Measurements from ENCODE around the gene SPRING1. TPM values are rescaled to one million over a fixed set of nuclear protein-coding genes. Genes with fewer than 3 reads are reported as not detected.

The SPRING1 gene
- total RNA-seq, 2 donors from 2014 or later = 20.2 to 32.4 TPM

DNA sequence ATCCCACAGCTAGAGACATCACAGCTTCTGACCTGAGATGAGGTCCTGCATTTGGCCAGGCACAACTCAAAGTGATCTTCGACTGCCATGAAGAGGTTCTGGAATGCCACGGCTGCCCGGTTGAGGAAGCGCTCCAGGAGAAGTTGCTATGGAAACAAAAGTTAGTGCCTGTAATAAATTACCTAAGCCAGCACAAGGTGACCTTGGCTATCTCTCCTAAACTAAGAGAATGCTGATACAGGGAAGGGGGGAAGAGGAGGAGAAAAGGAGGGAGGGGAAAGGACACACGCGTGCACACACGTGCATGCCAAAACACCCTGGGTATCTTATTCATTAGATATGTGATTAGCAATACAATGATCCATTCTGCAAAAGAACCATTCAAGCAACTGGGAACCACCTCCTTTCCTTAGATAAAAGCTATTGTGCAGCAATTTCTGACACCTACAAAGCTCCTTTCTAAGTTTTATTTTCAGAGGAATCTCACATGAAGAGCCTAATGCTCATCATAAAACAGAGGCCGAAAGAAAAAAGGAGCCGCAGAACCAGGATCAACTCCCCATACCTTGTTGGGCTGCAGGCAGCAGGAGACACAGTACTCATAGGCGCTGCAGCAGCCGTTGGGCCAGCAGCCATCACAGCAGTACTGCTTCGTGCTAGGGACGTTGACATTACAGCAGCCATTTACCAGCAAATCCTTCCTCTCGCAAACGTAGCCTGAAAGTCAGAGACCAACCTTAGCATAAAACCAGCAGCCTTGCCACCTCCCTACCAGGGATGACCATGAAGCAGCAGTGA lies 17.9 kb downstream of the SPRING1 start:
- peak overlapping the region in 1 of 2 donors; percentile 12 for H3K27ac Mint-ChIP-seq

GRCh38 chr12:116718655-116719454 lies 19.0 kb downstream of the SPRING1 start:
- peak overlapping the region in 1 of 2 donors; percentile 45 for H3K27ac Mint-ChIP-seq
- ATAC-seq (no peak), DNase-seq (ENCODE audit: low spot score in 2 of 2) (no peak)
- H3K9me3 Mint-ChIP-seq = no peaks in the 10 kb centered on the region
- peaks cover 0 to 5% of the 10 kb centered on the region in 2 donors for H3K36me3 Mint-ChIP-seq

More for the DNA sequence above, 17.9 kb downstream of the SPRING1 start:
- DNase-seq (ENCODE audit: low spot score in 2 of 2) (no peak), ATAC-seq (no peak)
- Mint-ChIP-seq H3K9me3 (no peaks in the 10 kb centered on the region), H3K36me3 (peaks cover 0 to 5% of the 10 kb centered on the region in 2 donors)

DNA sequence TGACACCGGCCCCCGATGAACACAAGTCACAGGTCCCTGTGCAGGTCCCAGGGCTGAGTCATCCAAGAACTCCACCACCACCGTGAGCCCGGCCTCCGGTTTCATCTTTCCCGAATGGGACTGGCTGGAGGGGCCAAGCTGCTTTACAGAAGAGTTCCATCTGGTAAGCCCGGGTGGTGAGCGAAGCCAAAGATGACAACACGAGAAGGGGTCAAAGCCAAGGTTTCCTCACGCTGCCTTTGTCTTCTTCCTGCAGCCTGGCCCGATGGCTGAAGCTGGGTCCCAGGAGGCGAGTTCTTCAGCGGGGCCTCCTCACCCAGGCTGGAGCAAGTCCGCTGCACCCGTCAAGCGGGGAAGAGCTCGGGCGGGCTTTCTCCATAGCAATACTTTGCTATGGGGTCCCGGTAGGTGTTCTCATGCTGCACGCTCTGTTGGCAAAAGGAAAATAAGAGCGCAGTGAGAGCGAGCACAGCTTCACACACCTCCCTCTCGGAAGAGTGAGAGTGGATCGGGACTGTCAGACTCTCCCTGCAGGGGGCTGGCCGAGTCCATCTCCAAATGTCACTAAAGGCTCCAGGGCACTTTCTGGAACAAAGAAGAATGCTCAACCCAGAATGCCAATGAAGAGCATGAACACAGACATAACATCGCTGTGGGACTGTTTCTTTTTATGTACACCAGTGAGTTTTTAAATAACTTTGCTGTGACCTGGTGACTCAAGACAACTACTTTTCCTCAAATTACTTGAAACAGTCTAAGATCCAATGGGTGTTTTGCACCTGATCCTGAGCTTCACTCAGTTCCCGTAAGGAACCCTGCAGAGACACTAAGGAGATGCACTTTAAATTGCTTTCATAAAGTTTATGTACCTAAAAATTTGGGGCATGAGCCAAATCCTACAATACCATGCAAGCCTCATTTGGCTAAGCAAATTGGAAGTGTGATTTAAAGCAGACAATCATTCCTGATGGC lies 20.1 kb downstream of the SPRING1 start:
- no peaks in the 10 kb centered on the region for H3K9me3 Mint-ChIP-seq
- peaks cover 0 to 5% of the 10 kb centered on the region in 2 donors for H3K36me3 Mint-ChIP-seq
- peak overlapping the region in 1 of 2 donors; percentile 39 for H3K27ac Mint-ChIP-seq
- DNase-seq (ENCODE audit: low spot score in 2 of 2) (no peak), ATAC-seq (no peak)

- DNase-seq (ENCODE audit: low spot score in 2 of 2) (no peak), ATAC-seq (no peak)
- Mint-ChIP-seq H3K36me3 (peaks cover 0 to 5% of the 10 kb centered on the region in 2 donors), H3K27ac (no peak overlapping the region), H3K9me3 (no peaks in the 10 kb centered on the region)
Observed at GRCh38 chr12:116714175-116714574, 23.7 kb downstream of the SPRING1 start.

GRCh38 chr12:116713527-116713926 lies 24.3 kb downstream of the SPRING1 start:
- Mint-ChIP-seq H3K36me3 (peaks cover 0 to 5% of the 10 kb centered on the region in 2 donors), H3K9me3 (no peaks in the 10 kb centered on the region), H3K27ac (no peak overlapping the region)
- no peak for DNase-seq (ENCODE audit: low spot score in 2 of 2)
- ATAC-seq = no peak

DNA sequence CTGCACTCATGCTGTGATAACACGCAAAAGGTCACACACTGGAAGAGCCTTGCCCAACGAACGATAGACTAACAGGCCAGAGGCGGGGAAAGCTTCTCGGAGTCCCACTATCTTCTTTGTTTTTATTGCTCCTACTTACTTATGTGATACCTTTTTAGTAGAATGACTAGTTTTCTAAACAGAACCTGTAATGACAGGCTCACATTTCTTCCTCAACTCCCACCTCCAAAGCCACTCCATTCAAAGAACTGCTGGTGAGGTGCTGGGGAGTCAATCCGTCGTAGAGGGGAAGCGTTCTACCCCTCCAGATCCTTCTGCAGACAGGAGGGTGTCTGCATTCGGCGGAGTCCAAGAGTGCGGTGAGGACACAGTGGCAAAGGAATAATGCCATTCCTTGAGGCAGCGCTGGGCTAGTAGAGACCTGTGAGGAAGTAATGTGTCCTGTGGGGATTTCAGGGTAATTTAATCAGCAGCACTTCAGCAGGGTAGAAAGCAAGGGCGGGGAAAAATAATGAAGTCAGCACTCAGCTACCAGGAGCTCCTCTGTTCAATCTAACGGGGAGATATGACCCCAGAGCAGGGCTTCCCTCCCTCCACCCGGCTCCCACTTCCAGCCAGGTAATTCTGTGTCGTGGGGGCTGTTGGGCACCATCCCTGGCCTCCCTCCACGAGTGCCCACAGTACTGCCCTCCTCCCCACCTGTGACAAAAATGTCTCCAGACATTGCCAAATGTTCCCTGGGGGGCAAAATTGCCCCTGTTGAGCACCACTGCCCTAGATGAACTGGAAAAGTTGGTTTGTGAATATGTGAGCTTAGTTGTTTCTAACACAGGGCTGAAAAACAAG lies 25.2 kb downstream of the SPRING1 start:
- no peak for ATAC-seq
- peaks cover 0 to 5% of the 10 kb centered on the region in 2 donors for H3K36me3 Mint-ChIP-seq
- peak overlapping the region in 1 of 2 donors; percentile 41 for H3K27ac Mint-ChIP-seq
- DNase-seq (ENCODE audit: low spot score in 2 of 2) = no peak
- H3K9me3 Mint-ChIP-seq = no peaks in the 10 kb centered on the region

GRCh38 chr12:116710370-116711150 lies 27.3 kb downstream of the SPRING1 start:
- ATAC-seq (no peak), DNase-seq (ENCODE audit: low spot score in 2 of 2) (no peak)
- Mint-ChIP-seq H3K36me3 (no peaks in the 10 kb centered on the region), H3K27ac (no peak overlapping the region), H3K9me3 (no peaks in the 10 kb centered on the region)

- ATAC-seq (no peak), DNase-seq (ENCODE audit: low spot score in 2 of 2) (no peak)
- no peak overlapping the region for H3K27ac Mint-ChIP-seq
- H3K9me3 Mint-ChIP-seq = no peaks in the 10 kb centered on the region
- H3K36me3 Mint-ChIP-seq = no peaks in the 10 kb centered on the region
Observed at GRCh38 chr12:116709768-116710167, 28.1 kb downstream of the SPRING1 start.

- peak; percentile 70 to 82 for ATAC-seq
- no peaks in the 10 kb centered on the region for H3K36me3 Mint-ChIP-seq
- H3K27ac Mint-ChIP-seq = no peak overlapping the region
Observed at GRCh38 chr12:116708826-116709756, 28.8 kb downstream of the SPRING1 start.

GRCh38 chr12:116707751-116708150 lies 30.1 kb downstream of the SPRING1 start:
- ATAC-seq (no peak), DNase-seq (ENCODE audit: low spot score in 2 of 2) (no peak)
- H3K36me3 Mint-ChIP-seq = no peaks in the 10 kb centered on the region
- H3K9me3 Mint-ChIP-seq = no peaks in the 10 kb centered on the region
- H3K27ac Mint-ChIP-seq = no peak overlapping the region

More at GRCh38 chr12:116708826-116709756, 28.8 kb downstream of the SPRING1 start:
- no peaks in the 10 kb centered on the region for H3K9me3 Mint-ChIP-seq
- peak in 1 of 2 donors; percentile 41 for DNase-seq (ENCODE audit: low spot score in 2 of 2)

GRCh38 chr12:116703214-116703795 lies 34.6 kb downstream of the SPRING1 start:
- ATAC-seq (peak; percentile 67 to 74), DNase-seq (ENCODE audit: low spot score in 2 of 2) (peak; percentile 65 to 75)
- H3K27ac Mint-ChIP-seq = no peak overlapping the region
- H3K36me3 Mint-ChIP-seq = no peaks in the 10 kb centered on the region
- no peaks in the 10 kb centered on the region for H3K9me3 Mint-ChIP-seq

DNA sequence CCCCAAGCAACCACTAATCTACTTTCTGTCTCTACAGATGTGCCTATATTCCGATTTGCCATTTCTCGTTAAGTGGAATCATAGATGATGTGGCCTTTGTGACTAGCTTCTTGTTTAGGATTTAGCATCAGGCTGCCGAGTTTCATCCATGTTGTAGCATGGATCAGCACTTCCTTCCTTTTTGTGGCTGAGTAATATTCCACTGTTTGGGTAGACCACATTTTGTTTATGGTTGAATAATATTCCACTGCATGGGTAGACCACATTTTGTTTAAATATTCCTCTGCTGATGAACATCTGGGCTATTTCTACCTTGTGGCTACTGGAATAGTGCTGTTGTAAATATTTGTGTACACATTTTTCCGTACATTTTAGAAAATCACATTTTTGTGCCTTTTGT lies 36.4 kb downstream of the SPRING1 start:
- ATAC-seq = no peak
- no peak overlapping the region for H3K27ac Mint-ChIP-seq
- no peaks in the 10 kb centered on the region for H3K9me3 Mint-ChIP-seq
- no peaks in the 10 kb centered on the region for H3K36me3 Mint-ChIP-seq
- DNase-seq (ENCODE audit: low spot score in 2 of 2) = no peak

- H3K36me3 Mint-ChIP-seq = no peaks in the 10 kb centered on the region
- H3K9me3 Mint-ChIP-seq = no peaks in the 10 kb centered on the region
- H3K27ac Mint-ChIP-seq = no peak overlapping the region
- DNase-seq (ENCODE audit: low spot score in 2 of 2) (no peak), ATAC-seq (no peak)
Observed at GRCh38 chr12:116700066-116700465, 37.8 kb downstream of the SPRING1 start.
